ENCODE results near the gene EFHC1. TPM values are rescaled to one million over a fixed set of nuclear protein-coding genes. Genes with fewer than 3 reads are reported as not detected.

The EFHC1 gene
- total RNA-seq, 1 donor from 2014 or later: 9.6 TPM

GRCh38 chr6:52400313-52401041 is 19.7 kb upstream of the EFHC1 start:
- Mint-ChIP-seq H3K9me3 (ENCODE audit: low read depth) (no peaks in the 10 kb centered on the region), H3K27me3 (ENCODE audit: low read depth) (no peaks in the 10 kb centered on the region), H3K27ac (ENCODE audit: unreplicated experiment) (no peak overlapping the region), H3K4me3 (ENCODE audit: unreplicated experiment) (no peak overlapping the region), H3K36me3 (ENCODE audit: low read depth) (no peaks in the 10 kb centered on the region), H3K4me1 (ENCODE audit: low read depth) (peaks cover 3% of the 10 kb centered on the region)
- no peak for DNase-seq (ENCODE audit: low spot score)
- no peak for TF ChIP-seq CTCF (IDR thresholded peaks at IDR 0.05)

GRCh38 chr6:52403086-52403485 is 17.1 kb upstream of the EFHC1 start:
- Mint-ChIP-seq H3K4me1 (ENCODE audit: low read depth) (no peaks in the 10 kb centered on the region), H3K4me3 (ENCODE audit: unreplicated experiment) (no peak overlapping the region), H3K27me3 (ENCODE audit: low read depth) (no peaks in the 10 kb centered on the region), H3K36me3 (ENCODE audit: low read depth) (no peaks in the 10 kb centered on the region), H3K9me3 (ENCODE audit: low read depth) (no peaks in the 10 kb centered on the region), H3K27ac (ENCODE audit: unreplicated experiment) (no peak overlapping the region)
- DNase-seq (ENCODE audit: low spot score): no peak
- TF ChIP-seq CTCF (IDR thresholded peaks at IDR 0.05): no peak

- Mint-ChIP-seq H3K27ac (ENCODE audit: unreplicated experiment) (no peak overlapping the region), H3K36me3 (ENCODE audit: low read depth) (no peaks in the 10 kb centered on the region), H3K4me3 (ENCODE audit: unreplicated experiment) (no peak overlapping the region), H3K9me3 (ENCODE audit: low read depth) (no peaks in the 10 kb centered on the region), H3K27me3 (ENCODE audit: low read depth) (no peaks in the 10 kb centered on the region), H3K4me1 (ENCODE audit: low read depth) (no peaks in the 10 kb centered on the region)
- no peak for DNase-seq (ENCODE audit: low spot score)
- TF ChIP-seq CTCF (IDR thresholded peaks at IDR 0.05): no peak
Measured at GRCh38 chr6:52403627-52404026, 16.5 kb upstream of the EFHC1 start.

- no peak overlapping the region for H3K27ac Mint-ChIP-seq (ENCODE audit: unreplicated experiment)
Measured at GRCh38 chr6:52405243-52405642, 14.9 kb upstream of the EFHC1 start.

GRCh38 chr6:52407467-52407866 is 12.7 kb upstream of the EFHC1 start:
- H3K4me3 Mint-ChIP-seq (ENCODE audit: unreplicated experiment): no peak overlapping the region
- DNase-seq (ENCODE audit: low spot score): no peak
- H3K27ac Mint-ChIP-seq (ENCODE audit: unreplicated experiment): no peak overlapping the region
- no peaks in the 10 kb centered on the region for H3K36me3 Mint-ChIP-seq (ENCODE audit: low read depth)
- peak; percentile 82 for TF ChIP-seq CTCF (IDR thresholded peaks at IDR 0.05)
- H3K27me3 Mint-ChIP-seq (ENCODE audit: low read depth): no peaks in the 10 kb centered on the region
- H3K4me1 Mint-ChIP-seq (ENCODE audit: low read depth): peaks cover 12% of the 10 kb centered on the region
- H3K9me3 Mint-ChIP-seq (ENCODE audit: low read depth): no peaks in the 10 kb centered on the region

More at GRCh38 chr6:52405243-52405642, 14.9 kb upstream of the EFHC1 start:
- Mint-ChIP-seq H3K4me1 (ENCODE audit: low read depth) (no peaks in the 10 kb centered on the region), H3K9me3 (ENCODE audit: low read depth) (no peaks in the 10 kb centered on the region), H3K27me3 (ENCODE audit: low read depth) (no peaks in the 10 kb centered on the region), H3K4me3 (ENCODE audit: unreplicated experiment) (no peak overlapping the region), H3K36me3 (ENCODE audit: low read depth) (no peaks in the 10 kb centered on the region)
- DNase-seq (ENCODE audit: low spot score): no peak
- no peak for TF ChIP-seq CTCF (IDR thresholded peaks at IDR 0.05)
